H9 (cell line): ENCODE measurements around the gene STN1. TPM values are rescaled to one million over a fixed set of nuclear protein-coding genes. Genes with fewer than 3 reads are reported as not detected.

Experiments
- DNase-seq: peaks from one replicate; pipeline ENCODE4 v3.0.0-alpha.2; 2017
- H2AFZ ChIP-seq: one replicate; pipeline ENCODE4 v1.6.1; 2013; ENCODE audit warnings: mild to moderate bottlenecking, low read length, control low read depth, moderate library complexity
- H2AK5ac ChIP-seq: 2 replicates; pipeline ENCODE4 v1.6.1; 2013; ENCODE audit warnings: low read length, control low read depth, mixed read lengths; ENCODE audit not compliant: insufficient read length
- H2BK120ac ChIP-seq: one replicate; pipeline ENCODE4 v1.6.1; 2013; ENCODE audit warnings: low read depth, mild to moderate bottlenecking, low read length, control low read depth, inconsistent platforms; ENCODE audit not compliant: poor library complexity, severe bottlenecking
- H2BK12ac ChIP-seq: 2 replicates; pipeline ENCODE4 v1.6.1; 2013; ENCODE audit warnings: low read length, control low read depth, mixed read lengths, low read depth; ENCODE audit not compliant: insufficient read length
- H2BK15ac ChIP-seq: 2 replicates; pipeline ENCODE4 v1.6.1; 2013; ENCODE audit warnings: low read depth, low read length, control low read depth
- H2BK20ac ChIP-seq: one replicate; pipeline ENCODE4 v1.6.1; 2013; ENCODE audit warnings: low read depth, mild to moderate bottlenecking, low read length, control low read depth, inconsistent platforms; ENCODE audit not compliant: poor library complexity, severe bottlenecking
- H2BK5ac ChIP-seq: 2 replicates; pipeline ENCODE4 v1.6.1; 2013; ENCODE audit warnings: low read length, control low read depth, mixed read lengths; ENCODE audit not compliant: insufficient read length
- H3K14ac ChIP-seq: 2 replicates; pipeline ENCODE4 v1.6.1; 2013; ENCODE audit warnings: low read length, control low read depth; ENCODE audit not compliant: insufficient read depth
- H3K18ac ChIP-seq: 2 replicates; pipeline ENCODE4 v1.6.1; 2013; ENCODE audit warnings: low read depth, mild to moderate bottlenecking, mixed read lengths, low read length, control low read depth; ENCODE audit not compliant: insufficient read length
- H3K23ac ChIP-seq: 2 replicates; pipeline ENCODE4 v1.6.1; 2013; ENCODE audit warnings: low read length, control low read depth, mixed read lengths, low read depth; ENCODE audit not compliant: insufficient read length
- H3K23me2 ChIP-seq: 2 replicates; pipeline ENCODE4 v1.6.1; 2013; ENCODE audit warnings: low read depth, mild to moderate bottlenecking, mixed read lengths, low read length, control low read depth; ENCODE audit not compliant: insufficient read length, poor library complexity, severe bottlenecking
- H3K27ac ChIP-seq: 2 replicates; pipeline ENCODE4 v1.5.1; 2013; ENCODE audit warnings: low read length, control low read depth, mixed read lengths, low read depth; ENCODE audit not compliant: insufficient read length
- H3K27me3 ChIP-seq: 2 replicates; pipeline ENCODE4 v1.6.1; 2013; ENCODE audit warnings: low read length, control low read depth, inconsistent platforms; ENCODE audit not compliant: insufficient read depth
- H3K4ac ChIP-seq: 2 replicates; pipeline ENCODE4 v1.6.1; 2013; ENCODE audit warnings: low read depth, mild to moderate bottlenecking, control low read depth, inconsistent platforms, low read length, moderate library complexity
- H3K4me1 ChIP-seq: 2 replicates; pipeline ENCODE4 v1.6.1; 2013; ENCODE audit warnings: low read length, control low read depth, inconsistent platforms; ENCODE audit not compliant: insufficient read depth
- H3K4me2 ChIP-seq: 2 replicates; pipeline ENCODE4 v1.6.1; 2013; ENCODE audit warnings: low read length, control low read depth, mixed read lengths; ENCODE audit not compliant: insufficient read length, insufficient read depth
- H3K56ac ChIP-seq: 2 replicates; pipeline ENCODE4 v1.6.1; 2013; ENCODE audit warnings: low read depth, mild to moderate bottlenecking, mixed read lengths, low read length, control low read depth; ENCODE audit not compliant: insufficient read length
- H3K79me1 ChIP-seq: 2 replicates; pipeline ENCODE4 v1.6.1; 2013; ENCODE audit warnings: low read depth, mild to moderate bottlenecking, moderate library complexity, low read length, control low read depth, inconsistent platforms; ENCODE audit not compliant: insufficient read depth, poor library complexity, severe bottlenecking
- H3K79me2 ChIP-seq: 2 replicates; pipeline ENCODE4 v1.6.1; 2013; ENCODE audit warnings: low read length, control low read depth, inconsistent platforms; ENCODE audit not compliant: insufficient read depth
- H3K9ac ChIP-seq: 2 replicates; pipeline ENCODE4 v1.6.1; 2013; ENCODE audit warnings: low read length, control low read depth, mixed read lengths; ENCODE audit not compliant: insufficient read length; ENCODE audit errors: extremely low read depth
- H3K9me3 ChIP-seq: one replicate; pipeline ENCODE4 v1.6.1; 2013; ENCODE audit warnings: low read depth, low read length, inconsistent platforms; ENCODE audit not compliant: control insufficient read depth
- H3T11ph ChIP-seq: one replicate; pipeline ENCODE4 v1.6.1; 2013; ENCODE audit warnings: mild to moderate bottlenecking, low read length, control low read depth, inconsistent platforms
- H4K20me1 ChIP-seq: one replicate; pipeline ENCODE4 v1.6.1; 2013; ENCODE audit not compliant: control insufficient read depth, insufficient read length, insufficient read depth
- H4K5ac ChIP-seq: 2 replicates; pipeline ENCODE4 v1.6.1; 2013; ENCODE audit warnings: low read depth, mild to moderate bottlenecking, mixed read lengths, low read length, control low read depth; ENCODE audit not compliant: insufficient read length
- H4K8ac ChIP-seq: replicated peaks from 2 replicates; pipeline ENCODE4 v1.6.1; 2013; ENCODE audit warnings: low read length, control low read depth, mixed read lengths, low read depth; ENCODE audit not compliant: insufficient read length
- H4K91ac ChIP-seq: 2 replicates; pipeline ENCODE4 v1.6.1; 2013; ENCODE audit warnings: low read depth, mild to moderate bottlenecking, moderate library complexity, mixed read lengths, low read length, control low read depth; ENCODE audit not compliant: insufficient read length
- H3K27ac Mint-ChIP-seq, 3 experiments: 2 replicates in 2 of 3; 3 replicates in 1 of 3; pipeline ENCODE4 v1.8.0; 2020 to 2021; ENCODE audit warnings: mixed read lengths in 3 of 3, mild to moderate bottlenecking in 1 of 3, moderate library complexity in 1 of 3
- H3K27me3 Mint-ChIP-seq: 2 replicates; pipeline ENCODE4 v1.8.0; 2021; ENCODE audit warnings: low read depth, mild to moderate bottlenecking, moderate library complexity, mixed read lengths
- H3K36me3 Mint-ChIP-seq, 3 experiments: 2 replicates in 2 of 3; 3 replicates in 1 of 3; pipeline ENCODE4 v1.8.0; 2020 to 2021; ENCODE audit warnings: low read depth in 3 of 3, mixed read lengths in 3 of 3; ENCODE audit not compliant: insufficient read depth in 1 of 3
- H3K4me1 Mint-ChIP-seq, 2 experiments: 2 replicates each; pipeline ENCODE4 v1.8.0; 2020; ENCODE audit warnings: mixed read lengths in 2 of 2
- H3K4me3 Mint-ChIP-seq, 2 experiments: 2 replicates in 1 of 2; 3 replicates in 1 of 2; pipeline ENCODE4 v1.8.0; 2020 to 2021; ENCODE audit warnings: mild to moderate bottlenecking in 2 of 2, mixed read lengths in 2 of 2, moderate library complexity in 1 of 2
- H3K9me3 Mint-ChIP-seq, 2 experiments: 2 replicates in 1 of 2; 3 replicates in 1 of 2; pipeline ENCODE4 v1.8.0; 2020; ENCODE audit warnings: mild to moderate bottlenecking in 2 of 2, mixed read lengths in 2 of 2, moderate library complexity in 1 of 2
- CTCF ChIP-seq: fragments of 200-600 bp; sonication (generic); conservative IDR thresholded peaks from 3 replicates; pipeline ENCODE4 v1.8.0; 2021; ENCODE audit warnings: antibody characterized with exemption, mild to moderate bottlenecking
- WGBS: extraction: QIAGEN DNeasy Blood & Tissue Kit; methylation state at CpG from one replicate; pipeline ENCODE4 v1.1.7; 2013; ENCODE audit warnings: missing lambda C conversion rate, low lambda C conversion rate, mixed read lengths; ENCODE audit not compliant: insufficient read length; ENCODE audit errors: extremely low coverage; 5-methylcytosine and 5-hydroxymethylcytosine counted together
- total RNA-seq: library from RNA; stranded (reverse); gene quantifications from 2 replicates; pipeline ENCODE4 v1.2.1, GENCODE V29; 2021

Gene STN1
- total RNA-seq, 1 experiment from 2014 or later, result 11.3 TPM

- Histone ChIP-seq H3K4me2 (peak within 1 kb of the TSS; percentile 66), H2BK120ac (no peak within 1 kb of the TSS), H2AK5ac (no peak within 1 kb of the TSS), H4K20me1 (no peaks in the 10 kb centered on the region), H2BK20ac (no peak within 1 kb of the TSS), H2BK5ac (no peak within 1 kb of the TSS), H4K91ac (no peak within 1 kb of the TSS), H3K79me1 (no peaks in the 10 kb centered on the region), H3T11ph (no peak within 1 kb of the TSS), H4K8ac (no peak within 1 kb of the TSS), H3K18ac (no peak within 1 kb of the TSS), H2BK12ac (no peak within 1 kb of the TSS), H3K23ac (no peak within 1 kb of the TSS), H3K23me2 (peaks cover 16% of the 10 kb centered on the region), H3K27ac (no peak within 1 kb of the TSS), H3K9ac (no peak within 1 kb of the TSS), H3K14ac (no peak within 1 kb of the TSS), H3K27me3 (peaks cover 2% of the 10 kb centered on the region; the same call in 1 of the 2 replicates), H3K4me1 (no peaks in the 10 kb centered on the region), H2AFZ (no peak within 1 kb of the TSS), H3K4ac (no peak within 1 kb of the TSS), H3K9me3 (no peaks in the 10 kb centered on the region), H2BK15ac (no peak within 1 kb of the TSS), H3K79me2 (no peaks in the 10 kb centered on the region), H3K56ac (no peak within 1 kb of the TSS), H4K5ac (no peak within 1 kb of the TSS)
- no CpG with 5 or more reads among the region's 54 CpGs for WGBS
- H3K4me1 Mint-ChIP-seq, result peaks cover 20 to 28% of the 10 kb centered on the region in 2 experiments
- no peaks in the 10 kb centered on the region; a peak in 3 of 5 replicates for H3K9me3 Mint-ChIP-seq
- H3K27ac Mint-ChIP-seq, result peak within 1 kb of the TSS in 1 of 3 experiments; percentile 43; a peak in 1 of 7 replicates
- peak within 1 kb of the TSS; percentile 76 to 91 for H3K4me3 Mint-ChIP-seq
- peak; percentile 59 for DNase-seq
- H3K36me3 Mint-ChIP-seq, result no peaks in the 10 kb centered on the region; a peak in 1 of 7 replicates
- H3K27me3 Mint-ChIP-seq, result peaks cover 56% of the 10 kb centered on the region
- TF ChIP-seq CTCF, result no peak
Measured at GRCh38 chr10:103855424-103855823, 62.6 kb downstream of the STN1 start, which contains the start of gene SH3PXD2A. Gene SH3PXD2A (minus strand): TSS chr10:103855576. CDS start chr10:103855266, 310 bp downstream.
